DOHH2 (cell line): ENCODE data around the gene SLC49A3.

Experiments used
- CTCF ChIP-seq: fragments of 200-600 bp; sonication (generic); IDR thresholded peaks from one replicate; pipeline ENCODE4 v1.5.1; 2014; ENCODE audit warnings: antibody characterized with exemption, mild to moderate bottlenecking, low read depth, low read length; ENCODE audit not compliant: poor library complexity, severe bottlenecking
- EZH2phosphoT487 ChIP-seq: fragments of 200-600 bp; sonication (generic); IDR thresholded peaks from 2 replicates; pipeline ENCODE4 v1.6.1; 2017; ENCODE audit warnings: borderline replicate concordance, mild to moderate bottlenecking, antibody characterized with exemption, low read length, moderate library complexity, mixed read lengths

GRCh38 chr4:686413-687040 is 2.4 kb downstream of the SLC49A3 start:
- TF ChIP-seq CTCF (no peak), EZH2phosphoT487 (no peak)
